GM12864 (cell line): Measurements from ENCODE around the gene KCNQ5.

Experiments used
- DNase-seq: peaks from one replicate; pipeline ENCODE4 v3.0.0-alpha.2; 2011; ENCODE audit warnings: low read depth
- H3K4me3 ChIP-seq: 2 replicates; pipeline ENCODE4 v1.5.1; 2011; ENCODE audit warnings: mild to moderate bottlenecking, low read depth, low read length, control low read depth
- TF ChIP-seq, protein P1 (sequence below): IDR thresholded peaks from 2 replicates; pipeline ENCODE4 v1.5.1; 2011; ENCODE audit warnings: low read depth, mild to moderate bottlenecking, moderate library complexity, low read length, control low read depth, inconsistent platforms; ENCODE audit errors: missing control alignments

Gene KCNQ5

DNA sequence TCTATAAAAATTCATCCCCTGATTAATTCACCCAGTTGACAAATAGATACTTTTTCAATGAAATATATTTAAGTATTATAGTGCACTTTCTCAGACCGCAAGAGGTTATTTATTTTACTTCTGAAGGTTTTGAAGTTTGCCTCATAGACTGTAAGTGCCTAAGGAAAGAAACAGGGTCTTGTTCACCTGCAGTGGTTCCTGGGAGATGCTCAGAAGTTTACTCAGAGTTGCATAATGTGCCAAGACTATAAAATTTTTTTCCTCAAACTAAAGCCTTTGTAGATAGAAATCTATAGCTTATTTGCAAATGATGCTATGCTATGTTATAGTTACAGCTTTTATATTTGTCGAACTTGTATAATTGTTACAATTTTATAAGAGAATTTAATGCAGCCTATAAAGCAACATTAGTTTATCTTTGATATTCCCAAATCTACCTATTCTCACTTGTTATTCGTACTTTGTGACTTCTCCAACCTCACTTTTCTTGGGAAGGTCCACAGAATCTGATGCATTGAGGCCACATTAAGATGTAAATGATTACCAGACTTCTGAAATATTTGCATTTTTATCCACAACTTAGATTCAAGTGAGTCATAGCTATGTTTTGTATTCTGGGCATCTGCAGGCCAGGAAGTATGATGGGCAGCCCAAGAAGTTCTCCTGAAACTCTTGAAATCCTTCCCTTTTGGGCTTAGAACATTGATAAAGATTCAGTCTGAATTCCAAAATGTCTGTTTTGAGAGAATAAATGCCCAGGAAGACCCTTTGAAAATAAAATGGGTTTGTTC, 35.7 kb downstream of the KCNQ5 start:
- no peak overlapping the region for H3K4me3 ChIP-seq
- DNase-seq, result no peak
- TF ChIP-seq, protein P1, sequence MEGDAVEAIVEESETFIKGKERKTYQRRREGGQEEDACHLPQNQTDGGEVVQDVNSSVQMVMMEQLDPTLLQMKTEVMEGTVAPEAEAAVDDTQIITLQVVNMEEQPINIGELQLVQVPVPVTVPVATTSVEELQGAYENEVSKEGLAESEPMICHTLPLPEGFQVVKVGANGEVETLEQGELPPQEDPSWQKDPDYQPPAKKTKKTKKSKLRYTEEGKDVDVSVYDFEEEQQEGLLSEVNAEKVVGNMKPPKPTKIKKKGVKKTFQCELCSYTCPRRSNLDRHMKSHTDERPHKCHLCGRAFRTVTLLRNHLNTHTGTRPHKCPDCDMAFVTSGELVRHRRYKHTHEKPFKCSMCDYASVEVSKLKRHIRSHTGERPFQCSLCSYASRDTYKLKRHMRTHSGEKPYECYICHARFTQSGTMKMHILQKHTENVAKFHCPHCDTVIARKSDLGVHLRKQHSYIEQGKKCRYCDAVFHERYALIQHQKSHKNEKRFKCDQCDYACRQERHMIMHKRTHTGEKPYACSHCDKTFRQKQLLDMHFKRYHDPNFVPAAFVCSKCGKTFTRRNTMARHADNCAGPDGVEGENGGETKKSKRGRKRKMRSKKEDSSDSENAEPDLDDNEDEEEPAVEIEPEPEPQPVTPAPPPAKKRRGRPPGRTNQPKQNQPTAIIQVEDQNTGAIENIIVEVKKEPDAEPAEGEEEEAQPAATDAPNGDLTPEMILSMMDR, result no peak

- no peak overlapping the region for H3K4me3 ChIP-seq
- no peak for DNase-seq
- TF ChIP-seq, protein P1, result no peak
Observed at GRCh38 chr6:72659754-72660153, 37.9 kb downstream of the KCNQ5 start.

GRCh38 chr6:72661411-72661810, 39.5 kb downstream of the KCNQ5 start:
- TF ChIP-seq, protein P1, result no peak
- H3K4me3 ChIP-seq, result no peak overlapping the region
- DNase-seq, result no peak

- no peak overlapping the region for H3K4me3 ChIP-seq
- DNase-seq, result no peak
- TF ChIP-seq, protein P1, result no peak
Observed at GRCh38 chr6:72665599-72665998, 43.7 kb downstream of the KCNQ5 start.

DNA sequence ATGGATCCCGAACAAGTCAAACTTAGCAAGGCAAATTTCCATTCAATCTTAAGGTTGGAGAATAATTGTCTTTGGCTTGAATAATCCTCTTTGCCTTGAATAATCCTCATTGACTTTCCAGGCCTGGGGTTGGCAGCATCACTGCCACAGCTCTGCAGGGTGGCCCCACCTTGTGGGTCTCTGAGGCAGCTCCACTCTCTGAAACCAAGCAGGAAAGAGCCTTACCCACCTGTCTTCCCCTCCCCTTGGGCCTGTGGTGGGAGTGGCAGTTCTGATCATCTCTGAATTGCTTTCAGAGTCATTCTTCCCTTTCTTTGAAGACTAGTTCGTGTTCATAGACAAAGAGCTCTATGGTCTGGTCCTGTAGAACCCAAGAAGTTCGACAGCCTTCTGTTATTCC, 47.5 kb downstream of the KCNQ5 start:
- DNase-seq, result no peak
- no peak overlapping the region for H3K4me3 ChIP-seq
- TF ChIP-seq, protein P1, result no peak

- TF ChIP-seq, protein P1, result no peak
Observed at GRCh38 chr6:72672906-72673305, 51.0 kb downstream of the KCNQ5 start.

DNA sequence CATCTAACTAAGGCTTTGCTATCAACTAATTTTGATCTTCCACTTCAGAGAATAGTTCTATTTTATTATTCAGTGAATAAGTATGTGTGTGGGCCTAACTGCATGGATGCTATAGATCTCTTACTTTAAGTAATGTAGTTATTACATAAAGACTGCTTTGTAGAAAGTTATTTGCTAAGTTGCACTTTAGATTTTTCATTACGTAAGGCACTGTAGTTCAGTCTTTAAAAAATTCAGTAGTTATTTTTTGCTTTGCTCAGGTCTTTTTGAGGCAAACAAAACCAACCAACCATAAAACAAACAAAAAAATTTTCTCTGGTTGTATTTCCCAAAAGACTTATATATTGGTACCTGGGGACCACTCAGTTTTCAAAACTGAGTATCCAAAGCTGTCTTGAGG, 53.0 kb downstream of the KCNQ5 start:
- DNase-seq, result no peak
- H3K4me3 ChIP-seq, result no peak overlapping the region
- TF ChIP-seq, protein P1, result no peak

More at GRCh38 chr6:72672906-72673305, 51.0 kb downstream of the KCNQ5 start:
- no peak overlapping the region for H3K4me3 ChIP-seq
- DNase-seq, result no peak
